GM19467 (cell line): ENCODE measurements around the gene PHF11.

Experiments used
- ATAC-seq: cut with Tn5 transposase; IDR thresholded peaks from one replicate; pipeline ENCODE4 v1.9.1; 2021; ENCODE audit warnings: mild to moderate bottlenecking, moderate library complexity; ENCODE audit not compliant: unreplicated experiment

The PHF11 gene

DNA sequence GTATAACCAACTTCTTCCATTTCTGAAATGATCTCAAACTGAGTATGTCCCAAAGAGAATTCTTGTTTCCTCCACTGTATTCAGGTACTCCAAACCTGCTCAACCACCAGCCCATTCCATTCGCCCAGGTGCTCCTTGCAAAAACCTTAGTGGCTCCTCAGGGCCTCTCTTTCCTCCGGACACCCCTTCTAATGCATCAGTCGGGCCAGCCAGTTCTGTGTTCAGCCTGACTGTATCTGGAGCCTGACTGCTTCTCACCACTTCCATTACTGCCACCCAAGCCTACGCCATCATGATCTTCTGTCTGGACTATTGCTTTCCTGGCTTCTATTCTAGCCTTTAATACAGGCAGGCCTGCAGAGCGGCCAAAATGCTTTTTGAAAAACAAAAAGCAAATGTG is 1.5 kb downstream of the PHF11 start:
- no peak for ATAC-seq

DNA sequence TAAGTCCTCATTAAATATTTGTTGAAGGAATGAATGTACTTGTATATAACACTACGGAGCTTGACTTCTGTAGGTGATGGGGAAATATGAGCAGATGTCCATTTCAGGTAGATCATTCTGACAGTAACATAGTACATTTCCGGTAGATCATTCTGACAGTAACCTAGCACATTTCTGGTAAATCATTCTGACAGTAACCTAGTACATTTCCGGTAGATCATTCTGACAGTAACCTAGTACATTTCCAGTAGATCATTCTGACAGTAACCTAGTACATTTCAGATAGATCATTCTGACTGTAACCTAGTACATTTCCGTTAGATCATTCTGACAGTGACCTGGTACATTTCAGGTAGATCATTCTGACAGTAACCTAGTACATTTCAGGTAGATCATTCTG is 2.5 kb downstream of the PHF11 start:
- ATAC-seq: no peak

DNA sequence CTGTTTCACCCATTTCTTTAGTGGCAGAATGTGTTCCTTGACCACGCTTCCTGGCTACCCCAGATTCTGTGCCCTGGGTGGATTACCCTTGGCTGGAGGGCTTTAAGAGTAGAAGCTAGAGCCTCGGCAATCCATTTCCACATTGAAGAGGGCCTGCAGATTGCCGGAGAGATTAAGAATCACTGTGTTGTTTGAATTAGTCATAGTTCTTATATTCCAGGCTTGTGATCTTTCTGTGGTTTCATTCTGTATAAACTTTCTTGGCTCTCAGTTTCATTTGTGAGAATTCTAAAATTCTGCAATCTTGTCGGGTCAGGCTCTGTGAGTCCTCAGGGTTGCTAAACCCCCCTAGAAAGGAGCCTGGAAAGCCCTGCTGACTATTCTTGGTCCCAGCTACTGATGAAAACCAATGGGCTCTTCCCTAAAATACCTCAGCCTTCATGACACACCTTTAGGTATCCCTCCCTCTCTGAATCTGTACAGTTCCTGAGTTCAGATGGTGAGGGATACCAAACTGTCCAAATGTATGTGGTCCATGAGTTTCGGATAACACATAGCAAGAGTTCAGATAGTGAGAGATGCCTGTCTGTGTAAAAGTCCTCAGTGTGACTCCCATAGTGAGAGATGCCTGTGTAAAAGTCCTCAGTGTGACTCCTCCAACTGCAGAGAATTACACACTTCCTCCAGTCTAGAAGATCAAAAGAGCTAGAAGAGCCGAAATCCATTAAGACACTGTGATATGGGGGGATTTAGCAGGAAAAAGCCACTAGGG is 4.3 kb downstream of the PHF11 start:
- no peak for ATAC-seq

DNA sequence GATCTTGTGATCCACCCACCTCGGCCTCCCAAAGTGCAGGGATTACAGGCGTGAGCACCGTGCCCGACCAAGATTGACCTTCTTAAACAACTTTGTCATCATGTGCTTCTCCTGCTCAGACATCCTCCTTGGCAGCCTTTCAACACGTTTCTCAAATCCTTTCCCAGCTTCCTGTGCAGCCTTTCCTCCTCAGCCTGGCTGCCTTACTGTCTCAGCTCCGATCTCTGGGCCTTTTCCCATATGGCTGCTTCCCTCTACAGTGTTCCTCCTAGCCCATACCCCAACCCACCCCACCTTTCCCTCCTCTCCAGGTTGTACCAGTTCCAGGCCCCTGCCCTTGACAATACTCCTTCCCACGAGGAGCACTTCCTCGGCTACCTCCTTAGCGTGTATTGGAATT is 7.2 kb downstream of the PHF11 start:
- no peak for ATAC-seq

DNA sequence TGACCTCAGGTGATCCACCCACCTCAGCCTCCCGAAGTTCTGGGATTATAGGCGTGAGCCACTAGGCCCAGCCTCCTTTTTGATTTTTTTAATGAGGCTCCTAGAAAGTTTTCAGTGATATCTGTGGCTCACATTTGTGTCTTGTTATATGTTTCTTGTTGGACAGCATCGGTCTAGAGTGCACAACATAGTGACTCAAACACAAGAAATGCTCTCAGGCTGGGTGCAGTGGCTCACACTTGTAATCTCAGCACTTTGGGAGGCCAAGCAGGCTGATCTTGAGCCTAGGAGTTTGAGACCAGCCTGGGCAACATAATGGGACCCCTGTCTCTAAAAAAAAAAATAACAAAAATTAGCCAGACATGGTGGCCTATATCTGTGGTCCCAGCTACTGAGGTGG is 8.2 kb downstream of the PHF11 start:
- no peak for ATAC-seq

DNA sequence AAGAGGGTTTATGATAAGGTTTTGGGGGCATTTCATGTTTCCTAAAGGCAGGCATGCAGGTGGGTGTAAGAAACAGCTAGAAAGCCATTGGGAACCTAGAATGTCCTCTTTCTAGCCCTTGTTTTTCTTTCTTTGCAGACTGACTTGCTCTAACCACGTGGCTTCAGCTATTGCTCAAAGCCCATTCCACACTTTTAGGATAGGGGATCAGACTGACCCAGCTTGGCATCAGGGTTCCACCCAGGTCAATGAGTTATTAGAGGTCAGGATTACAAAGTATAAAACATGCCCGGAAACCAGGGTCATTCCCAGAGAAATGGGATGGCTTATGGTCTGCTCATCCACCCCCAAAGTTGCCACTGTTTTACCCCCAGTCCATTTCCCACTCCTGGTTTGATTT is 16.8 kb downstream of the PHF11 start:
- ATAC-seq: no peak

DNA sequence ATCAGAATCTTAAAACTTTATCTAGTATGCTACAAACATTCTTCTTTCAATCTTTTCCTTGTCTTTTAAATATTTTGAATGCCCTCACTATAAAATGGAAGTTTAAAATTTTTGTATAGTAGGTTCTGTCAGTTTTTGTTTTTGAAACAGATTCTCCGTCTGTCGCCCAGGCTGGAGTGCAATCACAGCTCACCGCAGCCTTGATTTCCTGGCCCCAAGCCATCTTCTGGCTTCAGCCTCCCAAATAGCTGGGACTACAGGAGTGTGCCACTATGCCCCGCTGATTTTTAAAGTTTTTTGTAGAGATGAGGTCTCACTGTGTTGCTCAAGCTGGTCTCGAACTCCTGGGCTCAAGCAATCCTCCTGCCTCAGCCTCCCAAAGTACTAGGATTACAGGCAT is 20.7 kb downstream of the PHF11 start:
- no peak for ATAC-seq

DNA sequence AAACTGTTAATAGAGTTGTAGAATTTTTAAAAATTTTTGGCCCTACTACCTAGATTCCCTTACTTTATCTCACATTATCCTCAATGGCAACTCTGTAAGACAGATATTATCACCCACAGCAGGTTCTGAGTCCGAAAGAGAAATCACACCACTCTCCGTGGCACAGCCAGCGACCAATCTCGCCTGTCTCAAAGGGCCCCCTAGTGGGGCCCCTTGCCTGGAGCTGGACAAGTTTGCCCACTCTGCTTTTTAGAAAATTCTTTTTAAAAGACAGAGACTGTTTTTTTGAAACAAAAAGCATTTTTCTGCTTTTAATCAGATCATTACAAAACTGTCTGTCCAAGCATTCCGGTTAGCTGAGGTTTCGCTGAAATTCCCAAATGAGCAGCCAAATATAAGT is 21.7 kb downstream of the PHF11 start:
- no peak for ATAC-seq

DNA sequence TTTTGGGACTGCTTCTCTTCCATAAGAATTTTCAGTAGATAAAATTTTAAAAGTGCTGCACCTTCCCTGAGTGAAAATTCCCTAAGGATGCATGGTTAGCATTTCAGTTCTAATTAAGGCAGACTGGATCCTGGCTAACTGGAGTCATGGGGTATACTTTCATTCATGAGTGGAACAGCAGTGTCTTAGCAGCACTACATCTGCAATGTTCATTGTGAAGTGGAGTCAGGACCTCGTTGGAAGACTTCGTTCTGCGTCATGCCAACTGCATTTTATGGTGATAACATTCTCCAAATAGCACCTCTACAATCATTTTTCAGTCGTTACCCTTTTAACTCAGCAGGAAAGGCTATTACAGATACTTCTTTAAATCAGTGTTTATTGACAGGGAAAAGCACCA is 25.5 kb downstream of the PHF11 start:
- no peak for ATAC-seq

DNA sequence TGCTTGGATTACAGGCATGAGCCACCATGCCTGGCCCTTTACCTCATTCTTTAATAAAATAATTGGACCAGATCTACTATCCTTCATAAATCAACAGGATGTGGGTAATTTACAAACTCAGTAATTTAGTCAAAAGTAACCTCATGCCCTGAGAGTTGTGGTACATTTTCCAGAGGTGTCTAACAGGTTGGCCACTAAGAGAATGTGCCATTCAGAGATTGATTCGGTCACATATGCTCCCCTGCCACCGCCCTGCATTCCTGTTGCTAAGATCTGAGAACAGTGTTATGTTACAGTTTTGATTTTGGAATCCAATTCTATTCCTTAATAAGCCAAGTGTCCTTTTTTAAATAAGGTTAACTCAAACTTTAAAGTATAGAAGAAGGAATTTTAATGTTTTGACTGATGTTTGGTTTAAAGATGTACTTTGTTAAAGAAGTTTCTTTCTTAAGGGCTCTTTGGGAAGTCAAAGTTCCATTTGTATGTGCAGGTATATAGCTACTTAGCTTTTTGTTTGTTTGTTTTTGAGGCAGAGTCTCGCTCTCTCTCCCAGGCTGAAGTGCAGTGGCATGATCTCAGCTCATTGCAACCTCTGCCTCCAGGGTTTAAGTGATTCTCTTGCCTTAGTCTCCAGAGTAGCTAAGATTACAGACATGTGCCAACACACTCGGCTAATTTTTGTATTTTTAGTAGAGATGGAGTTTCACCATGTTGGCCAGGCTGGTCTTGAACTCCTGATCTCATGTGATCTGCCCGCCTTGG is 29.2 kb downstream of the PHF11 start:
- ATAC-seq: no peak

DNA sequence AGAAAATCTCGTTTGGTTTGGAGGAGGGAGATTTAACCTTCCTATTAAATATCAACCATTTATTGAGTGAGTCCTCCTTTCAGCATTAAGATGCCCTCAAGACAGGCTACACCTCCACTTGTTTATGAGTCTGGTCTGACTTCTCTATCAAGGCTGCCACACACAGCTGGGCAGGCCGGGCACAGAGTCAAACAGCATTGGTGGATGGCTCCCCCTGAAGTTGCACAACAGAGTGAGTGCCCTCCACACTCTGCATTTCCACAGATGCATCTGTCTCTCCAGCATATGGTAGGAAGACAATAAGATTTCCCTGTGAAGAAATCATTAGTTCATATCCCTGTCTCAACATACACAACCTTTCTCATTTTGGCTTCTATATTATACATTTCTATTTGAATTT is 31.4 kb downstream of the PHF11 start:
- ATAC-seq: no peak

DNA sequence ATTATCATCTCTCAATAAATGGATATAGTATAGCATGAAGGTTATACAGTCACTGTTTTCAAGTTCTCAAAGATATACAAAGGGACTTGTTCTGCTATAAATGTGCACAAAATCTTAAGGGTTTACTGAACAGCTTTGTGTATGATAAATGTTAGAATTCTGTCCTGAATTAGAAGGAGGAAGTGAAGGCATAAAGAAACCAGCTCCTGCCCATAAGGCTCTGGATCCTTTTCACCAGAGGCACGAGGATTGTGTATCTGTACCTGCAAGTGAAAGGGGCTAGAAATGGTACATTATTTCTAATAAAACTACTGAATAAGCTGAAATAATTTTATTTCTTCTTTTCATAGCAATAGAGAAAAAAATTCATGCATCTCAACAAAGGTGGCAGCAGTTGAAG is 32.4 kb downstream of the PHF11 start:
- ATAC-seq: no peak

DNA sequence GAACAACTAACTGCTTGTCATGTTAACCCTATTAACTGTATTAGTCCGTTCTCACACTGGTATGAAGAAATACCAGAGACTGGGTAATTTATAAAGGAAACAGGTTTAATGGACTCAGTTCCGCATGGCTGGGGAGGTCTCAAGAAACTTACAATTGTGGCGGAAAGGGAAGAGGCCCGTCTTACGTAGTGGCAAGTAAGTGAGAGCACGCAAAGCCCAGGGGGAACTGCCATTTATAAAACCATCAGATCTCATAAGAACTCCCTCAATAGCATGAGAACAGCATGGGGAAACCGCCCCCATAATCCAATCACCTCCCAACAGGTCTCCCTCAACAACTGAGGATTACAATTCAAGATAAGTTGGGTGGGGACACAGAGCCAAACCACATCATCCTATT is 34.7 kb downstream of the PHF11 start:
- ATAC-seq: no peak

DNA sequence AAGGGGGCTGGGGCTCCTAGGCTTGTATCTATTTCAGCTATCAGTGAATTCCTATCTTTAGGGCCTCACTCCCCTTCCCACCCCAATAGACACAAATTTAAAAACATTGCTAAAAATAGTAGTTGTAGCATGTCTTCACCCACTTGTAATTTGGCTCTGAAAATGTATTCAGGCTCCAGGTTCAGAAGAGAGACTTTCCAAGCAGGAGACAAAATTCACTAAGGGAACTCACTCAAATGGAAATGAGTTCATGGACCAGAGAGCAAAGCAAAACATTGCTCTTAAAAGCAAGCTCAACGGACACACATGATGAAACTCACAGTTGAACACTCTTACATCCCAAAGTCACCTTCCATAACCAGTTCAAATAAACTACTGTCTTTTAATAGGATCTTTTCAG is 36.8 kb downstream of the PHF11 start:
- ATAC-seq: no peak

DNA sequence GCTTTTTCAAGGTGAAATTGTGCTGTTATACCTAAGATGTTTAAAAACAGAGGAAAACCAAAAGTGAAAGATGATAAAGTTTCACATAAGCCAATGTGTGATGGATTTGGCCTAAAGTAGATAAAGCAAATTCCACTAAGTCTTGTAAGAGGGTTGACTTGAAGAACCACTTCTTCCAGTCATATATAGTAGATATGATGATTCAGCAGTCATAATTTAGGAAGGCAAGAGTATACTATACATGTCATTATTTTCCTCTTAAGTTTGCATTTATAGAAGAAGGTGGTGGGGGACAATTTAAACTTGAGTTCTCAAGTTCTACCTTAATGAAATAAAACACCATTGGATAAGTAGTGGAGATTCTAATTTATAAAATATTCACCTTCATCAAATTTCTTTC is 37.3 kb downstream of the PHF11 start:
- ATAC-seq: no peak

DNA sequence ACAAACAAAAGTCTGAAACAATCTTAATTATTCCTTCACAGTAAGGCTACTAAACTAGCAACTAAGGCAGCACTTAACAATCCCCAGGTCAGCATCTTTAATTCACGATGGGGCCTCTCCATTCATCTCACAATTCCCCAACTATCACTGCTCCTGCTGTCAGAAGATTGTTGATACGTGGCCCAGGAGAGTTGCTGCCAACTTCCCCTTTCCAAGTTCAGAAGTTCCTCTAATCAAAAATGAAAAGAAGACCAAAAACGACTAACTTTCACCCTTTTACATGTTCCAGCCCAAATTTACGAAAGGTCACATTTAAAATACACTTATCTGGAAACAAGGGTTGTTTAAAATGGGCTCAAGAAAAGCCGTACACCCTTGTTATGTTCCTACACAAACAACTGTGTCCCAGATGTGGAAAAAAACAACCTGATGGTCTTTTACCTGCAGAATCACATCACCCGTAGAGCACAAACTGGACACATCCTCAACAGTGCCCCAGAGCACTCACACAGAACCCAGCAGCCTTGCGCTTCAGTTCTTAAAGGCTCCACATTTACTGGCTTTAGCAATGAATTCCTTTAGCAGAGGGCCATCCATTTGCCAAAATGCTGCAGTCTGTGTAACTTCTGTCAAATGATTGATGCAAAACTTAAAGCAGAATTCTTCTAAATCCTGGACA is 38.0 kb downstream of the PHF11 start:
- ATAC-seq: no peak

DNA sequence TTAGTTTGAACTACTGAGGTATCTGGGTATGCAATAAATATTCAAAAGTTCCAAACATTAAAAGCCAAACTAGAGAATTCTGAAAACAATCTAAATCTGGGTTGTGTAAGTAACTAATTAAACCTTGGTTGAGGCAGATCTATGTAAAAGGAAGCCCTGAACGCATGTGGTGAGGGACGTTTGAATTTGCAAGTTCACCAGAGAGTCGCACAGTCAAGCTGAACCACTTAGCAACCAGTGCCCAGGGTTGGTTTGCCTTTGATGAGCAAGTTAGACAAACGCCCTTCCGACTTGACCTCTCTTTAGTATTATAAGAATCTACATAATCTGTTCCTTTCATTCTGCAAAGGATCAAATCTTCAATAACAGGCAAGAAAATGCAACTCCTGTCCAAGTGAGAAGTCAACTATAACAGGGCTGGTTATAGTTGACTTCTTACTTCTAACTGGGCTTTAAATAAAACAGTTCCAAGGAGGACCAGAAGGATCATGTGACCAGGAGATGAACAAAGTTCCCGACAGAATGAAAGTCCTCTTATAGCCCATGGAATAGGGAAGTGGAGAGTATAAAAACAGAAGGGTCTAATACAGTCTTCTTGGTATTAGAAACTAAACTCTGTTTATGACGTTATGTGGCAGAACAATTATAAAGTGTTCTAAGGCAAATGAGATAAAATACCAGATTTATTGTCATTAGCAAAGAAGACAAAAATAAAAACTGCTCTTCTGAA is 40.6 kb downstream of the PHF11 start:
- no peak for ATAC-seq

DNA sequence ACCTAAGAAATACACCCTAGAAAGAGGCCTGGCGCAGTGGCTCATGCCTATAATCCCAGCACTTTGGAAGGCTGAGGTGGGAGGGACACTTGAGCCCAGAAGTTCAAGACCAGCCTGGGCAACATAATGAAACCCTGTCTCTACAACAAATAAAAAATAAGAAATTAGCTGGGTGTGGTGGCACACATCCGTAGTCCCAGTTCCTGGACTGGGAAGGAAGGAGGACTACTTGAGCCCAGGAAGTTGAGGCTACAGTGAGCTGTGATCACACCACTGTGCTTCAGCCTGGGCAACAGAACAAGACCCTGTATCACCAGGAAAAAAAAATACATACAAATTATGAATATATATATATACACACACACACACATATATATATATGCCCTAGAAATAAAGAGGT is 42.7 kb downstream of the PHF11 start:
- no peak for ATAC-seq

DNA sequence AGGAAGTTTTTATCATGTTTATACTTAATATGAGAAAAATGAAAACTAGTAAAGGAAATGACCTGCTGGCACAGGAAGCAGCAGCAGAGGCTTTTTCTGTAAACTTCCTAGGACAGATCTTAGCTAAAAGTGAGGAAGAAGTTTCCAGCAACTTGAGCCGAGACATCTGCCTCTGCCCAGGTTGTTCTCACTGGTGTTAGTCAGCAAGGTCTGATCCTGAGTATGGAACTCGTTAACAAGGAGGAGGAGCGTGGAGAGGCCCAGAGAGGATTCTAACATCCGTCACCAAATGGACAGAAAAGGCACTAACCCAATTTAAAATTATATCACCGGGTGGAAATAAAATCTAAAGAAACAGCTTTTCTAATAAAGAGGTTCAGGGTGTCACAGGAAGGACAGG is 43.6 kb downstream of the PHF11 start:
- no peak for ATAC-seq

DNA sequence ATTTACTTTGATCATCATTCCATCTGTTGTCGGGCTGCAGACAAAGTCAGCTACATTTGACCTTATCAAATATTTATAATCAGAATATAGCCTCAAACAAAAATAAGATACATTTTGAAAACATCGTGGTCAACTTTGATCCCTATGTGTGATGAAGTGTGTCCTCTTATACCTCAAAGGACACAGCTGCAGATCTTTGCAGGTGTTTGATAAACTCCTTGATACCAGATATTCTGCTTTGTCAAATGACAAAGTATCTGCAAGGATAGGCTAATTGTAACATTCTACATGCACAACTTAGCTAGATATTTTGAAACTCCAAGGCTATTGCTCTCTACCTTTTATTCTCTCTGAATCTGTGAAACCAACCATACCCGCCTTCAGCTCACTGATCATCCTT is 44.0 kb downstream of the PHF11 start:
- no peak for ATAC-seq

DNA sequence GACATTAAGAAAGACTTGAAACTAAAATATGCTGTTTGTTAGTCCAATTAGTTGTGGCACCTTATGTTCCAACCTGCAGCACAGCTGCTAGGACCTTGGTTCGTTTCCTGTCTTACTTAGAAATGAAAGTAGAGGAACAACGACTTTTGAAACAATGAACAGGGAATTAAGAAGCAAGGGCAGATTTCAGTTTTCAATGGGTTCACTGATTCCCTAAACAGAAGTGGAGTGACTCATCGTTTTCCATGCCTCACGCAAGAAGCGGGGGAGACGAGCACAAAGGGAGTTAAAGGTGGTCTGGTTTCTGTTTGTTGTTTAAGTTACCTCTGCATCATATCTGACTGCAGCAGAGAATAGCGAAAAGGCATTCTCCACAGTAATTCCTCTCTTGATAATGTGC is 44.8 kb downstream of the PHF11 start:
- ATAC-seq: no peak
